K562 (cell line): ENCODE measurements around the gene CMSS1.

Source experiments
- CTCF ChIP-seq, 3 experiments: IDR thresholded peaks in 2 of 3; conservative IDR thresholded peaks in 1 of 3; 2 replicates each; pipeline ENCODE4 v1.5.1; 2011 to 2012; ENCODE audit warnings: low read length in 3 of 3, mild to moderate bottlenecking in 3 of 3, control low read depth in 2 of 3, improper control_type of control experiment in 1 of 3, inconsistent platforms in 1 of 3, low read depth in 1 of 3, mixed read lengths in 1 of 3, moderate library complexity in 1 of 3; ENCODE audit not compliant: insufficient read depth in 2 of 3
- EP300 ChIP-seq: IDR thresholded peaks from 2 replicates; pipeline ENCODE4 v1.6.1; 2012; ENCODE audit warnings: low read length, improper control_type of control experiment
- GATAD2B ChIP-seq: fragments of 450-650 bp; IDR thresholded peaks from 2 replicates; pipeline ENCODE4 v1.6.1; 2017; ENCODE audit warnings: mild to moderate bottlenecking, borderline replicate concordance
- ZBTB8A ChIP-seq: fragments of 450-650 bp; IDR thresholded peaks from 2 replicates; pipeline ENCODE4 v1.6.1; 2018; ENCODE audit warnings: mild to moderate bottlenecking, moderate library complexity; ENCODE audit not compliant: partially characterized antibody

GRCh38 chr3:100097919-100098783 is 280.5 kb downstream of the CMSS1 start:
- no peak for TF ChIP-seq CTCF (IDR thresholded peaks at IDR 0.05 in 2 of 3, conservative IDR thresholded peaks at IDR 0.05 in 1 of 3; ENCODE audit: insufficient read depth in 2 of 3, low read depth in 1 of 3, low read length in 3 of 3)
- TF ChIP-seq ZBTB8A, result no peak
- TF ChIP-seq GATAD2B, result no peak
- no peak for TF ChIP-seq EP300
